PC-9 (cell line): ENCODE results near the gene RADIL. TPM values are rescaled to one million over a fixed set of nuclear protein-coding genes. Genes with fewer than 3 reads are reported as not detected.

Experiments
- BruUV-seq: library from RNA; stranded (reverse); fragments of 400-500 nt; replicated peaks from 2 replicates; lab custom pipeline; 2021; lab: Mats Ljungman, UMichigan
- CTCF ChIA-PET: fragments of 300-600 bp; sonication (Branson Sonifier 250); formaldehyde crosslinking; loops from one replicate; lab custom pipeline; 2022; ENCODE audit warnings: antibody characterized with exemption; lab: Charles Lee
- POLR2A ChIA-PET: fragments of 300-600 bp; sonication (Branson Sonifier 250); formaldehyde crosslinking; loops from one replicate; lab custom pipeline; 2022; ENCODE audit warnings: antibody characterized with exemption; ENCODE audit not compliant: unreplicated experiment; lab: Charles Lee
- DNase-seq, 2 experiments: peaks; one replicate each; pipeline versions ENCODE4 v3.0.0 to v3.0.0-alpha.2; 2015 to 2022; ENCODE audit warnings: mixed read lengths in 1 of 2
- H2AFZ ChIP-seq: fragments of 200-600 bp; sonication (generic); 2 replicates; pipeline ENCODE4 v1.8.1; 2017; ENCODE audit warnings: antibody characterized with exemption
- H3F3A ChIP-seq: fragments of 200-600 bp; sonication (generic); 2 replicates; pipeline ENCODE4 v1.8.1; 2017; ENCODE audit warnings: antibody characterized with exemption, mild to moderate bottlenecking, low read depth; ENCODE audit not compliant: insufficient read depth
- H3K27ac ChIP-seq: fragments of 200-600 bp; sonication (generic); 2 replicates; pipeline ENCODE4 v1.6.1; 2016; ENCODE audit warnings: mixed run types
- H3K27me3 ChIP-seq: fragments of 200-600 bp; sonication (generic); 2 replicates; pipeline ENCODE4 v1.6.1; 2016; ENCODE audit warnings: low read depth, mixed run types; ENCODE audit not compliant: insufficient read depth
- H3K36me3 ChIP-seq: fragments of 200-600 bp; sonication (generic); 2 replicates; pipeline ENCODE4 v1.6.1; 2016; ENCODE audit warnings: low read depth, mixed run types
- H3K4me1 ChIP-seq: fragments of 200-600 bp; sonication (generic); replicated peaks from 2 replicates; pipeline ENCODE4 v1.6.1; 2016; ENCODE audit warnings: mixed run types; ENCODE audit not compliant: insufficient read depth
- H3K4me2 ChIP-seq: fragments of 200-600 bp; sonication (generic); 2 replicates; pipeline ENCODE4 v1.6.1; 2017; ENCODE audit warnings: mixed run types
- H3K4me3 ChIP-seq: fragments of 200-600 bp; sonication (generic); 2 replicates; pipeline ENCODE4 v1.6.1; 2016; ENCODE audit warnings: mixed run types
- H3K79me2 ChIP-seq: fragments of 200-600 bp; sonication (generic); 2 replicates; pipeline ENCODE4 v1.6.1; 2017; ENCODE audit warnings: low read depth, mixed run types
- H3K9me2 ChIP-seq: fragments of 200-600 bp; sonication (generic); 2 replicates; pipeline ENCODE4 v1.8.1; 2017; ENCODE audit warnings: mild to moderate bottlenecking; ENCODE audit not compliant: insufficient read depth
- H3K9me3 ChIP-seq: fragments of 200-600 bp; sonication (generic); 2 replicates; pipeline ENCODE4 v1.8.1; 2016; ENCODE audit warnings: low read depth; ENCODE audit not compliant: insufficient read depth
- H4K20me1 ChIP-seq: fragments of 200-600 bp; sonication (generic); 2 replicates; pipeline ENCODE4 v1.8.1; 2017; ENCODE audit not compliant: insufficient read depth
- CTCF ChIP-seq: fragments of 200-600 bp; sonication (generic); conservative IDR thresholded peaks from 2 replicates; pipeline ENCODE4 v1.6.1; 2017; ENCODE audit warnings: mixed run types, antibody characterized with exemption, mild to moderate bottlenecking, moderate library complexity
- EZH2 ChIP-seq: fragments of 200-600 bp; sonication (generic); IDR thresholded peaks from 2 replicates; pipeline ENCODE4 v1.8.0; 2017; ENCODE audit warnings: antibody characterized with exemption, low read depth
- intact Hi-C: fragments of 100-400 bp; cut with micrococcal nuclease; formaldehyde crosslinking; loops from one replicate; pipeline ENCODE4 v1.10.0; 2022; ENCODE audit not compliant: unreplicated experiment
- total RNA-seq: library from RNA; stranded (reverse); gene quantifications from 2 replicates; pipeline ENCODE4 v1.2.3, GENCODE V29; 2021

RADIL gene
- total RNA-seq, 1 experiment from 2014 or later, result 0.35 TPM

- POLR2A ChIA-PET, result no interaction called here
- TF ChIP-seq EZH2 (no peak), CTCF (no peak)
- peaks cover 7% of the 10 kb centered on the region for H3K36me3 ChIP-seq
Observed at GRCh38 chr7:4783292-4783652, 100.2 kb downstream of the RADIL start.

GRCh38 chr7:4782333-4783291, 100.9 kb downstream of the RADIL start:
- intact Hi-C loops, result no loop called here
- no peak overlapping the region for H3K4me3 ChIP-seq
- BruUV-seq, result no TSS peak
- no peak overlapping the region for H3K4me2 ChIP-seq
- H3K9me2 ChIP-seq, result no peaks in the 10 kb centered on the region
- H3K36me3 ChIP-seq, result peaks cover 7% of the 10 kb centered on the region
- no peaks in the 10 kb centered on the region for H3K27me3 ChIP-seq
- CTCF ChIA-PET, result no interaction called here
- no peak overlapping the region for H3K27ac ChIP-seq
- TF ChIP-seq CTCF, result no peak
- no peaks in the 10 kb centered on the region; the same call in 1 of the 2 replicates for H3F3A ChIP-seq
- H4K20me1 ChIP-seq, result peaks cover 15% of the 10 kb centered on the region
- no peak overlapping the region for H2AFZ ChIP-seq
- no peaks in the 10 kb centered on the region for H3K9me3 ChIP-seq
- peaks cover 8% of the 10 kb centered on the region for H3K79me2 ChIP-seq
- POLR2A ChIA-PET, result no interaction called here
- no peak for DNase-seq
- H3K4me1 ChIP-seq, result no peaks in the 10 kb centered on the region

More at GRCh38 chr7:4783292-4783652, 100.2 kb downstream of the RADIL start:
- H3K4me2 ChIP-seq, result no peak overlapping the region
- CTCF ChIA-PET, result no interaction called here
- H3K9me2 ChIP-seq, result no peaks in the 10 kb centered on the region
- peaks cover 9% of the 10 kb centered on the region for H4K20me1 ChIP-seq
- H3K9me3 ChIP-seq, result no peaks in the 10 kb centered on the region
- no peaks in the 10 kb centered on the region for H3F3A ChIP-seq
- H3K79me2 ChIP-seq, result peaks cover 2% of the 10 kb centered on the region
- no peak for DNase-seq
- no peak overlapping the region for H3K27ac ChIP-seq
- intact Hi-C loops, result no loop called here
- H3K4me3 ChIP-seq, result no peak overlapping the region
- no peak overlapping the region for H2AFZ ChIP-seq
- BruUV-seq, result no TSS peak
- no peaks in the 10 kb centered on the region for H3K4me1 ChIP-seq
- H3K27me3 ChIP-seq, result no peaks in the 10 kb centered on the region

GRCh38 chr7:4781366-4782069, 102.0 kb downstream of the RADIL start:
- Histone ChIP-seq H3K27me3 (no peaks in the 10 kb centered on the region), H3K4me3 (no peak overlapping the region), H2AFZ (no peak overlapping the region), H3K9me2 (no peaks in the 10 kb centered on the region), H4K20me1 (peaks cover 19% of the 10 kb centered on the region), H3K4me1 (peaks cover 6% of the 10 kb centered on the region), H3K4me2 (no peak overlapping the region), H3K36me3 (peaks cover 7% of the 10 kb centered on the region), H3K9me3 (no peaks in the 10 kb centered on the region), H3K27ac (no peak overlapping the region), H3F3A (no peaks in the 10 kb centered on the region; the same call in 1 of the 2 replicates), H3K79me2 (peaks cover 18% of the 10 kb centered on the region)
- intact Hi-C loops, result no loop called here
- POLR2A ChIA-PET, result no interaction called here
- BruUV-seq, result no TSS peak
- no peak for DNase-seq
- TF ChIP-seq EZH2, result no peak
- TF ChIP-seq CTCF, result no peak
- CTCF ChIA-PET, result no interaction called here
